ENCODE data around the gene IPO7. TPM values are rescaled to one million over a fixed set of nuclear protein-coding genes. Genes with fewer than 3 reads are reported as not detected.
A peak's percentile ranks its signal among the peaks of the same experiment; 100 is the strongest.
"Not testable (repeated sequence)": the region's sequence is repeated elsewhere in the genome, so short reads cannot be mapped to it uniquely, and the experiment has no call there.

Gene IPO7
- total RNA-seq = 100 to 1,000 TPM; 135 to 158 TPM
- polyA plus RNA-seq = 10 to 100 TPM; 41.2 to 76.0 TPM
- long read RNA-seq, donor 1, partial matches to known transcripts = 26 of 36 reads
- long read RNA-seq, donor 1, other reads (novel, unspliced or antisense) = 10 of 36 reads
- long read RNA-seq, donor 2, partial matches to known transcripts = 3 of 8 reads
- long read RNA-seq, donor 2, other reads (novel, unspliced or antisense) = 5 of 8 reads

- H3K27me3 ChIP-seq (ENCODE audit: control insufficient read depth in 1 of 2, insufficient read depth in 2 of 2, low read length in 1 of 2) = no peaks in the 10 kb centered on the region
- DNase-seq (peak; percentile 95 to 97), ATAC-seq (ENCODE audit: low FRiP score) (peak; percentile 96)
- peak within 1 kb of the TSS; percentile 38 to 87 for H3K27ac ChIP-seq (ENCODE audit: low read depth in 1 of 2, low read length in 2 of 2)
- peaks cover 0 to 3% of the 10 kb centered on the region in 2 donors for H3K4me1 ChIP-seq (ENCODE audit: control insufficient read depth in 1 of 2, insufficient read depth in 2 of 2, low read length in 2 of 2)
- no peaks in the 10 kb centered on the region for H3K36me3 ChIP-seq (ENCODE audit: control insufficient read depth in 1 of 2, insufficient read depth in 2 of 2, low read length in 1 of 2)
- no peaks in the 10 kb centered on the region for H3K9me3 ChIP-seq (ENCODE audit: control insufficient read depth, low read length)
- 0 to 1% methylated on average over 64 to 70 of the region's 70 CpGs for WGBS, 2 donors
- peak within 1 kb of the TSS; percentile 67 to 76 for H3K4me3 ChIP-seq (ENCODE audit: low read length in 2 of 2)
- intact Hi-C loops (cut with DNase I) = no loop called here
Observed at GRCh38 chr11:9384535-9385326, at the start of gene IPO7. Gene IPO7, plus strand, starts transcription at chr11:9384652. Its CDS starts 112 bp downstream, at chr11:9384764.

DNA sequence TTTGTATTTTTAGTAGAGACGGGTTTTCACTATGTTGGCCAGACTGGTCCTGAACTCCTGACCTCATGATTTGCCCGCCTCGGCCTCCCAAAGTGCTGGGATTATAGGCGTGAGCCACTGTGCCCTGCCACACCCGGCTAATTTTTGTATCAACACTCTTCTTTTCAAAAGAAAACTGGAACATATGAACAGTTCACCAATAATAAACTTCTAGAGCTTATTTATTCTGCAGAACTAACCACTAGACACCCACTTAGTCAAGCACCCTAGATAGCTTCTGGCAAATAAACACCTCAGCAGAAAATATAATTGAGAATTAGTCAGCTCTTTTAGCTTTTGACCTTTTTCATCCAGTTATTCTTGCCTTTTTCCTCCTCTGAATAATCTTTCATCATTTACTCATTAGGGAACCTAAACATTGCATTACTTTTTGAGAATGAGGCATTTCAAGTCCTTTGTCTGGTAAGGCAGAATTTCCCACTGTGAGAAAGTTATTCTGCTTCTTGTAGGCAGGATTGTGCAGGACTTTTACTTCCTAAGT is 42.7 kb upstream of the IPO7 start:
- no peaks in the 10 kb centered on the region for H3K36me3 ChIP-seq (ENCODE audit: control insufficient read depth in 1 of 2, insufficient read depth in 2 of 2, low read length in 1 of 2)
- ATAC-seq (ENCODE audit: low FRiP score) (no peak), DNase-seq (no peak)
- no peaks in the 10 kb centered on the region for H3K27me3 ChIP-seq (ENCODE audit: control insufficient read depth in 1 of 2, insufficient read depth in 2 of 2, low read length in 1 of 2)
- WGBS, 2 donors = 61 to 67% methylated on average over 5 of the region's 5 CpGs
- intact Hi-C loops (cut with DNase I) = no loop called here
- no peak overlapping the region for H3K4me3 ChIP-seq (ENCODE audit: low read length in 2 of 2)
- no peak overlapping the region for H3K27ac ChIP-seq (ENCODE audit: low read depth in 1 of 2, low read length in 2 of 2)
- H3K9me3 ChIP-seq (ENCODE audit: control insufficient read depth, low read length) = no peaks in the 10 kb centered on the region
- no peaks in the 10 kb centered on the region for H3K4me1 ChIP-seq (ENCODE audit: control insufficient read depth in 1 of 2, insufficient read depth in 2 of 2, low read length in 2 of 2)

DNA sequence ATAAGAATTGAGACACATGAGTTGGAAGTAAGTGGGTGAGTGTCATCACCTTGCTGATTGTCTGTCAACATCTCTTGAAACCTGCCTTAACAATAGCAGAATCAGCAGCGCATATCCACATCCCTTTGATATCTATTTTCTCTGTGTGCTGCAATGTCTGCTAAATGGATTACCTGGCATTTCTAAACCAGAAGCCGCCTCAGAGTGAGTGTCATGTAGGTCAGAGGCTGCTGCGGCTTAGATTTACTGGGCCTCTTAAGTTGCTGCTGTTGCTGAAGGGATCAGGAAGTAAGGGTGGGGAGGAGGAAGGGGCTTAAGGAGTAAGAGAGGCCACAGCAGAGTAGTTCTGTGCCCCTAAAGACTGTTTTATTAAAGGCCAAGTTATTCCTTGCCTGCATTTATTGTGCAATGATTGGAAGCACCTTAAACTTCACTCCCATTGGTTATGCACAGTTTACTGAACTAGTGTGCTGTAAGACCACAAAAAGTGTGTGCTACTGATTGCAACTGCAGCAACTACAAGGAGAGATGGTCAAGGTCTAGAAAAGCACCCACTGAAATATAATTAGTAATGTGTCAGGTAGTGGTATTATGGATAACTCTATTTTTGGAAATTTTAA is 40.3 kb upstream of the IPO7 start:
- no peaks in the 10 kb centered on the region for H3K27me3 ChIP-seq (ENCODE audit: control insufficient read depth in 1 of 2, insufficient read depth in 2 of 2, low read length in 1 of 2)
- intact Hi-C loops (cut with DNase I) = no loop called here
- no peaks in the 10 kb centered on the region for H3K4me1 ChIP-seq (ENCODE audit: control insufficient read depth in 1 of 2, insufficient read depth in 2 of 2, low read length in 2 of 2)
- DNase-seq (no peak), ATAC-seq (ENCODE audit: low FRiP score) (no peak)
- no peaks in the 10 kb centered on the region for H3K9me3 ChIP-seq (ENCODE audit: control insufficient read depth, low read length)
- H3K27ac ChIP-seq (ENCODE audit: low read depth in 1 of 2, low read length in 2 of 2) = no peak overlapping the region
- WGBS, 2 donors = 83 to 84% methylated on average over 3 of the region's 3 CpGs
- no peaks in the 10 kb centered on the region for H3K36me3 ChIP-seq (ENCODE audit: control insufficient read depth in 1 of 2, insufficient read depth in 2 of 2, low read length in 1 of 2)
- H3K4me3 ChIP-seq (ENCODE audit: low read length in 2 of 2) = no peak overlapping the region

DNA sequence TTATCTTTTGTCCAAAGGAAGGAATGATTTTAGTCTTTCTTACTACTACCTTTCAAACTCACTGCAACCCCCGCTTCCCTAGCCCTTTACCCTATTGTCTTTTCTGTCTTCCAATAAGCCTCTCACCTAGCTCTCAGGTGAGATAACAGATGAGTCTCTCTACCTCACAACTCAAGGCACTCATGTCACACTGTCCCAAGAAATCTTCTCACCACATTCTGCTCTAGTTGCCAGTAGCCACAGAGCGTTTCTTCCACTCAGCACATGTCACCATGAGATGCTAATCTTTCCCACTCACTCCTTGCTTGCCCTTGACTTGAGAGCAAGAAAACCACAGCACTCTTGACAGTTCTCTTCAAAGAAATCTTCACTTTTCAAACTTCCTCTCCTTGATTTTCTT is 37.4 kb upstream of the IPO7 start:
- Histone ChIP-seq H3K4me3 (ENCODE audit: low read length in 2 of 2) (no peak overlapping the region), H3K36me3 (ENCODE audit: control insufficient read depth in 1 of 2, insufficient read depth in 2 of 2, low read length in 1 of 2) (no peaks in the 10 kb centered on the region), H3K27ac (ENCODE audit: low read depth in 1 of 2, low read length in 2 of 2) (no peak overlapping the region), H3K4me1 (ENCODE audit: control insufficient read depth in 1 of 2, insufficient read depth in 2 of 2, low read length in 2 of 2) (no peaks in the 10 kb centered on the region), H3K27me3 (ENCODE audit: control insufficient read depth in 1 of 2, insufficient read depth in 2 of 2, low read length in 1 of 2) (no peaks in the 10 kb centered on the region), H3K9me3 (ENCODE audit: control insufficient read depth, low read length) (no peaks in the 10 kb centered on the region)
- no peak for ATAC-seq (ENCODE audit: low FRiP score)
- DNase-seq = peak in 1 of 2 donors; percentile 10
- intact Hi-C loops (cut with DNase I) = no loop called here
- WGBS, 2 donors = 41 to 44% methylated on average over 2 of the region's 2 CpGs

DNA sequence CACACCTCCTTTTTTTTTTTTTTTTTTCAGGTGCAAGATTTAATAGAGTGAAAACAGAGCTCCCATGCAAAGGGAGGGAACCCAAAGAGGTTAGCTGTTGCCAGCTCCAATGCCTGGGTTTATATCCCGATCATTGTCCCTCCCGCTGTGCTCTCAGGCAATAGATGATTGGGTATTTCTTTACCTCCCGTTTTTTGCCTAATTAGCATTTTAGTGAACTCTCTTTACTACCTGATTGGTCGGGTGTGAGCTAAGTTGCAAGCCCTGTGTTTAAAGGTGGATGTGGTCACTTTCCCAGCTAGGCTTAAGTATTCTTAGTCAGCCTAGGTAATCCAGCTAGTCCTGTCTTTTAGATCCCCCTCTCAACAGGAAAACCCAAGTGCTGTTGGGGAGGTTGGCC is 36.7 kb upstream of the IPO7 start:
- H3K36me3 ChIP-seq (ENCODE audit: control insufficient read depth in 1 of 2, insufficient read depth in 2 of 2, low read length in 1 of 2); H3K4me3 ChIP-seq (ENCODE audit: low read length in 2 of 2); H3K4me1 ChIP-seq (ENCODE audit: control insufficient read depth in 1 of 2, insufficient read depth in 2 of 2, low read length in 2 of 2); intact Hi-C loops (cut with DNase I); H3K27me3 ChIP-seq (ENCODE audit: control insufficient read depth in 1 of 2, insufficient read depth in 2 of 2, low read length in 1 of 2); DNase-seq; ATAC-seq (ENCODE audit: low FRiP score); H3K9me3 ChIP-seq (ENCODE audit: control insufficient read depth, low read length); H3K27ac ChIP-seq (ENCODE audit: low read depth in 1 of 2, low read length in 2 of 2): not testable (repeated sequence)
- WGBS, 2 donors = 73 to 79% methylated on average over 4 of the region's 4 CpGs

- intact Hi-C loops (cut with DNase I) = no loop called here
- H3K4me1 ChIP-seq (ENCODE audit: control insufficient read depth in 1 of 2, insufficient read depth in 2 of 2, low read length in 2 of 2) = no peaks in the 10 kb centered on the region
- DNase-seq = no peak
- no peaks in the 10 kb centered on the region for H3K27me3 ChIP-seq (ENCODE audit: control insufficient read depth in 1 of 2, insufficient read depth in 2 of 2, low read length in 1 of 2)
- 40 to 49% methylated on average over 6 of the region's 6 CpGs for WGBS, 2 donors
- no peak overlapping the region for H3K27ac ChIP-seq (ENCODE audit: low read depth in 1 of 2, low read length in 2 of 2)
- no peak for ATAC-seq (ENCODE audit: low FRiP score)
- H3K9me3 ChIP-seq (ENCODE audit: control insufficient read depth, low read length) = no peaks in the 10 kb centered on the region
- H3K36me3 ChIP-seq (ENCODE audit: control insufficient read depth in 1 of 2, insufficient read depth in 2 of 2, low read length in 1 of 2) = no peaks in the 10 kb centered on the region
- no peak overlapping the region for H3K4me3 ChIP-seq (ENCODE audit: low read length in 2 of 2)
Observed at GRCh38 chr11:9351321-9351881, 33.1 kb upstream of the IPO7 start.

DNA sequence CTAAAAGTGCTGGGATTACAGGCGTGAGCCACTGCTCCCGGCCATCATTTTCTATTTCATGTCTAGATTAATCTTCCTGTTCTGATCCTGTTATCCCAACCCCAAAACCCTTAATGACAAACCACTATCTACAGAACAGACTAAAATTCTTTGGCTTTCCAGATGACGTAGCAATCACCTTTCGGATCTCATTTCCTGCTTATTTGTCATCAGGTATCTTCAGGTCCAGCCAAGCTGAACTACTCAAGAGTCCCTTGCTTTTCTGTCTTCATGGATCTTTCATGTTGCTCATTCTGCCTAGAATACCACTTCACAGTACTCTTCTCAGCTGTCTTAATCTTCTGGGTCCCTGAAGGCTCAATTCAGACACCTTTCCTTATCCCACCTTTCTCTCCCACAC is 27.4 kb upstream of the IPO7 start:
- ATAC-seq (ENCODE audit: low FRiP score) (no peak), DNase-seq (no peak)
- WGBS, 2 donors = 91 to 92% methylated on average over 4 of the region's 4 CpGs
- Histone ChIP-seq H3K9me3 (ENCODE audit: control insufficient read depth, low read length) (no peaks in the 10 kb centered on the region), H3K27ac (ENCODE audit: low read depth in 1 of 2, low read length in 2 of 2) (no peak overlapping the region), H3K4me3 (ENCODE audit: low read length in 2 of 2) (no peak overlapping the region), H3K4me1 (ENCODE audit: control insufficient read depth in 1 of 2, insufficient read depth in 2 of 2, low read length in 2 of 2) (no peaks in the 10 kb centered on the region), H3K36me3 (ENCODE audit: control insufficient read depth in 1 of 2, insufficient read depth in 2 of 2, low read length in 1 of 2) (no peaks in the 10 kb centered on the region), H3K27me3 (ENCODE audit: control insufficient read depth in 1 of 2, insufficient read depth in 2 of 2, low read length in 1 of 2) (no peaks in the 10 kb centered on the region)
- intact Hi-C loops (cut with DNase I) = no loop called here

GRCh38 chr11:9360862-9361622 is 23.4 kb upstream of the IPO7 start:
- intact Hi-C loops (cut with DNase I) = loop anchor here (5.0 kb wide), 2 partner anchors 44 to 49 kb away; partner anchors contain the start of gene TMEM41B (in 1 of the 2)
- H3K36me3 ChIP-seq (ENCODE audit: control insufficient read depth in 1 of 2, insufficient read depth in 2 of 2, low read length in 1 of 2); H3K4me3 ChIP-seq (ENCODE audit: low read length in 2 of 2); H3K27me3 ChIP-seq (ENCODE audit: control insufficient read depth in 1 of 2, insufficient read depth in 2 of 2, low read length in 1 of 2); DNase-seq; H3K9me3 ChIP-seq (ENCODE audit: control insufficient read depth, low read length); H3K4me1 ChIP-seq (ENCODE audit: control insufficient read depth in 1 of 2, insufficient read depth in 2 of 2, low read length in 2 of 2); ATAC-seq (ENCODE audit: low FRiP score); H3K27ac ChIP-seq (ENCODE audit: low read depth in 1 of 2, low read length in 2 of 2): not testable (repeated sequence)
- WGBS, 2 donors = 96 to 97% methylated on average over 13 of the region's 13 CpGs

All from aorta (tissue), 5 donors.